Amniotic epithelial cell (primary cell): ENCODE data around the gene PDSS2.
A peak's percentile ranks its signal among the peaks of the same experiment; 100 is the strongest.
"Not testable (repeated sequence)": the region's sequence is repeated elsewhere in the genome, so short reads cannot be mapped to it uniquely, and the experiment has no call there.

ENCODE experiments used
- DNase-seq: peaks from one replicate; pipeline ENCODE4 v3.0.0-alpha.2; 2010; ENCODE audit warnings: low read depth

The PDSS2 gene

DNA sequence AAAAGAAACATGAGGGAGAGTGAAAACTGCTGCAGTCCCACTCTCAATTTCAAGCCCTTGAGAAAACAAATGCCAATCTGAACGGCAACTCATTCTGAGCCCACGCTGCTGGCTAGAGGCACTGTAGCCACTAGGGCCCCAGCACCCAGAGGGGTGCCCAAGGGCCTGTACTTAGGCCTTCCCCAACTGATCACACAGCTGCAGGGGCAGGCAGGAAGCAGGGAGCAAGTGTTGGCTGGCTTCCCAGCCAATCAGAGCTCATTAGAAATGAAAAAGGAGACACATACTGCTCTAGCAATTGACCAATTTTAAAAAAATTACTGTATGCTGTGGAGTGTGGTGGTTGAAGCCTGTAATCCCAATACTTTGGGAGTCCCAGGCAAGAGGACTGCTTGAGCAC lies 340.4 kb downstream of the PDSS2 start:
- DNase-seq: no peak

DNA sequence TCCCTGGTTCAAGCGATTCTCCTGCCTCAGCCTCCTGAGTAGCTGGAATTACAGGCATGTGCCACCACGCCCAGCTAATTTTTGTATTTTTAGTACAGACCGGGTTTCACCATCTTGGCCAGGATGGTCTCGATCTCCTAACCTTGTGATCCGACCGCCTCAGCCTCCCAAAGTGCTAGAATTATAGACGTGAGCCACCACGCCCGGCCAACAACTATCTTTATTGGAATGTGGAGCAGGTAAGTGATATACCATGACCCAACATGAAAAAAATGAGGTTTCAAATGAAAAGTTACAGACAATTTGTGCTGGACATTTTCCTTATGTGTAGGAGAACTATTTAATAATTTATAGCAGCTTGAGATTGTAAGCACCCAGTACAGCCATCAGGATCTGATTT lies 340.8 kb downstream of the PDSS2 start:
- not testable (repeated sequence) for DNase-seq

DNA sequence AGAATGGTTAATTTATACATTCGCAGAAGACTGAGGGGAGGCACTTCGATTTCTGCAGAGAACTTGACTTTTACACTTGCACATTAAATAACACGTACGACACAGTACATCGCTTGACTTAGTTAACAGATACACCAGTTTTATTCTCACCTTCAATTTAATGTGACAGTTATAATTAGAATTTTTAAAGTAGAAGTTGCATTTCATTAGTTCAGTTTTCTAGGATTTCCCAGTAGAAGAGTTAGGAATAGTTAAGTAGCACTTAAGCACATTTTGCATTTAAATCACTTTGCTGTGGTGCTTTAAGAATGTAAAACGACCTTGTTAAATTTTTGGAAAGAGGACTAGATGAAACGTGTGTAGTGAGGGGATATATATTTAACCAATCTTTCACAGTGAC lies 342.4 kb downstream of the PDSS2 start:
- DNase-seq: no peak

DNA sequence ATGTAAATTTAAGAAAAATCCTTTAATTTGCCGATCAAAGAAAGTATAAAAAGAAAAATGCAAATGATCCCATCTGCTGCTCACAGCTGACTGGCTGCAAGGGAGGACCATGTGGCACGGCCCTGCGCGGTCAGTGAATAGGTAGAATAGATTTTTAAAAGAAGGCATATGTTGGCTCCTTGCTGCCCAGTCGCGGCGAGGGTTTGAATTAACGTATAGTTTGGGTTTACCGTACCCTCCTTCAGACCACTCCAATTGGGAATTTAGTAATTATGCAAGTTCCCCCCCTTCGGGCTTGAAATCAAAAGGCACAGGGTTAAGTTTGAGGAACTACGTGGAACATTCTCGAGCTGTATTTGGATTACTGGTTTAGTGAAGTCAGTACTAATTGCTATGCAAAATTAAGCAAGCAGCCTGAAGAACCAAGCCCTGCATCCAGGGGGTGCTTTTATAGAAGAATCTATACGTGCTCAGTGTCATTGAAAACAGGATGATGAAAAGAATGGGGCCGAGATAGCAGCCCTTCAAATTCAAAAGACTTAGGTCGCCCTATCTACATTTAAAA lies 343.0 kb downstream of the PDSS2 start:
- DNase-seq: no peak

DNA sequence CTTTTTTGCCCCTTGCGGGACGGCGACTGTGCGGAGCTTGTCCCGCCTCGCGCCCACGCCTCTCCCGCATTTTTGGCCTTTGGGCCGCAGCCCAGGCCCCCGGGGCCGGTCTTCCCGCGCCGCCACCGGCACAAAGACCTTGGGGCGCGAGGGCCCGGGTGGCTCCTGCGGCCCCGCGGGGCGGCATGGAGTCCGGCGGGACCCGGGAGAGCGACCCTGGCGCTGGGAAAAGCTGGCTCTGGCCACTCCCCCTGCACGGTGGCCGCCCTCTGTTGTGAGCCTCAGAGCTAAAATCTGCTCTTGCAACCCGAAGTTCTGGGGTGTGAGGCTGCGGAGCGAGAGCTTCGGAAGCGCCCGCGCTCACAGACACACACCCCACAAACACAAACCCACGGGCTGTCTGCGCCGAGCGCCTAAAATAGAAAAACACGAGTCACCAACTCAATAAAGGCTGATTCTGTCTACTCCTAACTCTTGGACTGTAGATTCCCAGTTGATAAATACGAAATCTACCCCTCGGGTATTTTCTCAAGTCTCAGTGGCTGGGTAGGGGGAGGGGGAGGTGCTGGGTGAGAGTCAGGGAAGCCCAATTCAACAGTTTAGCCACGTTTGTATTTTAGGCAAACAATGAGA lies 343.6 kb downstream of the PDSS2 start:
- DNase-seq: no peak

DNA sequence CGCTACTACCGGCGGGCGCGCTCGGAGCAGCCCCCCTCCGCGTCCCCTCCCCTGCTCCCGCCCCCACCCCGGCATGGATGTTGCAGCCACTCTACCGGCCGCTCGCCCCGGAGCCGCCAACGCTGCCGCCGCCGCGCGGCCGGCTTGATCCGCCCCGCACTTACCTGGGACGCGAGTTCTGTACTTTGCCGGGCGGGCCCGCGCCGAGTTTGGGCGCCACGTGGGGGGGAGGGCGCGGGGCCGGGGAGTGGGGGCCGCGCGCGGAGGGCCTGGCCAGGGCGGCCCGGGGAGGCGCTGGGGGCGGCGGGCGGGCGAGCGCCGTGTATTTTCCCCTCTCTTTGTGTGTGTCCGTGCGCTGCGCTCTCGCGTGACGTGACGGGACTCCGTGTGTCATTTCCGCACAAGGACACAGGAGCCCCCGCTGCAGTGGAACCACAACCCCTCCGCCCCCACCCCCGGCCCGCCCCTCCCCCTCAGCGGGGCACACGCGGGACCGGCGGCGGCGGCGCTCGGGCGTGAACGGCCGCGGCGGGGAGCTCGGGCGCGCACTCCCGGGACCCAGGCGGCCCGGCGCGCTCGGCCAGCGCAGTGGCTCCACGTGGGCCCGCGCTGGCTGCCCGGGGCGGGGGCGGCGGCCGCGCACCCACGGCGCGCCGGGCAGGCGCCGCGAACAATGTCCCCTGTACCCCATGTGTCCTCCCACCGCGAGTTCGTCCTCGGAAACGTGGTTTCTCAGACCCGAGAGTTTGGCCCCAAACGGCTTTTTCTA lies 344.3 kb downstream of the PDSS2 start, which contains the start of gene BEND3:
Gene BEND3, minus strand, starts transcription at position 590 of the 769 bp plus-strand sequence. CDS start 16,230 bp downstream, outside the sequence.
- no peak for DNase-seq

DNA sequence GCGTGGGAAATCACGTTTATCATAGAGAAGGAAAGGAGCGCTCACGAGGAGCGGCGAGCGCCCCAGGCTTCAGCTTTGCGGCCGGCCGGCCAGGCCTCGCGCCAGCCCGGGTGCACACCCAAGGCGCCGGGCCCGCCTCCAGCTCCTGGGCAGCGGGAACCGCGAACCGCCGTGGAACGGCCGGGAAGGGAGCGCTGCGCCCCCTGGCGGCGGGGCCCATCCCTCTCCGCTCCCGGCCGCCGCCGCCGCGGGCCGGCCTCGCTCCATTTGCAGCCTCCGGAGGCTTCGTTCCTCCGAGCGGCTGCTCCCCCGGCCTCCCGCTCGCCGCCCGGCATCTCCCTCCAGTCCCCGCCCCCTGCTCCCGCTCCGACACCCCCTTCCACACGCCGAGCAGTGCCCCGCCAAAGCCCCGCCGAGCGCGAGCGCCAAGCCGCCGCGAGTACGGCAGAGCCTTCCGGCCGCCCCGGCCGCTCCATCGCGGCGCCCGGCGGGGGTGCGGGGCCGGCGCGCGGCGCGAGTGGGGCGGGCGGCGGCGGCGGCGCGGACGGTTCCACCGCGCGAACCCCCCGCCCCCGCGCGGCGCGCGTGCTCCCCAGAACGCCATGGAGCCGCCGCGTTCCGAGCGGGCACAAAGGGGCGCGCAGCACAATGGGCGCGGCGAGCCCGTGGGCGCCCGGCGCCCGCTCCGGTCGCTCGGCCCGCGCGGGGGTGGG lies 345.0 kb downstream of the PDSS2 start:
- DNase-seq: peak; percentile 80

DNA sequence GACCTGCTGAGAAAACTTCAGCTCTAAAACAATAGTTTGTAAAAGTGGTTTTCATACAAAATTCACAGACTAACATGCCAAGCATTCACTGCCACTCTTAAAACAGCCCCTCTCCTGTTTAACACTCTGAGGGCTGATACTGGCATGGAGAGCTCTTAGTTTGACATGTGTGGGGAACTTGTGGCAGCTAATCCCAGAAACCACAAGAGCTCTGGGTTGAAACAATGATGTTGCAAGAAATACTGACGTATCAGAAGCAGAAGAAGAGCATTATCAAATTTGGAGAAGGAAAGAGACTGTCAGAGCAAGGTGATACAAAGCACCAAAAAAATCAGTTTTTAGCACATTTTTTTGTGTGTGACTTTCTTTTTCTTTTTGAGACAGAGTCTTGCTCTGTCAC lies 349.2 kb downstream of the PDSS2 start:
- DNase-seq: peak; percentile 86

DNA sequence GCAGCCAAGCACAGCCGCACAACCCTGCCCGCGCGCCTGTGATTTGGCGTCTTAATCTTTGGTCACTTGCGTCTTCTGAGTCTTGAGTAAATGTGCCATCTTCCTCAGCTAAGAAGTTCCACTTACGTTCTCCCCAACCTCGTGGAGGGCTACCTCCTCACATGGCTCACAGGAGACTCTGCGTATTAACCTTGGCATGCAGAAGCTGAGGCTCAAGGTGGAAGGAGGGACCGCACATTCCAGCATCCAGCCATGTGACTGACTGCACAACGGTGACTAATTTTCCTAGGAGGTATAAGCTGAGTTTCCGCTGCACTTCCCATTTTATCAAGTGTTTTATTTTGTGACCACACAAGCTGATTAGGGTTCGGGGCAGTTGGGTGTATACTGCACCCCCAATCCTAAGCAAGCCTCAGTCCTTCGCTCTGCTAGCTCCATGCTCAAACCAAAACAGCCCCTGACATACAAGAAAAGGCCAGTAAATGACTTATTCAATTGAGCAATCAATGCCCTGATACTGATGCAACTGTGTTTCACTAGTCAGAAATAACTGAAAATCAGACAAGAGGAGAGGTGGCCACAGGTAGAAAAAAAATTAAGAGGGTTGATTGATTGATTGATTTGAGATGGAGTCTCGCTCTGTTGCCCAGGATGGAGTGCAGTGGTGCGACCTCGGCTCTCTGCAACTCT lies 351.0 kb downstream of the PDSS2 start:
- DNase-seq: peak; percentile 52

DNA sequence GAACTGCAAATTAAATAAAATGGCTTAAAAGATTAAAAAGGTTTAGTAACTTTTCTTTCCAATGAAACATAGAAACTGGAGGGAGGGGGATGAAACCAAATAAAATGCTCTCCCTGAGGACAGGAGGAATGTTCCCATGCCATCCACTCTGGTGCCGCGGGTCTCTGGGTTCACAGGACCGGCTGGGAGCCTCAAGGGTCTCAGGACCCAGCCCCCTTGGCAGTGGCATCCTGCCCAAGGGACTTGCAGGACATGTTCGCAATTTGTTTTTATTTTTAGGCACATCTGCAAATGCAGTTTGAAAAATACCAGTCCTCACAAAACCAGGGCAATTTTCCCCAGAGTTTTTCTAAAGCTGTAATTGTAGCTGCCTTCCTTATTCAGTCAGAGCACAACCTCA lies 351.6 kb downstream of the PDSS2 start:
- no peak for DNase-seq

DNA sequence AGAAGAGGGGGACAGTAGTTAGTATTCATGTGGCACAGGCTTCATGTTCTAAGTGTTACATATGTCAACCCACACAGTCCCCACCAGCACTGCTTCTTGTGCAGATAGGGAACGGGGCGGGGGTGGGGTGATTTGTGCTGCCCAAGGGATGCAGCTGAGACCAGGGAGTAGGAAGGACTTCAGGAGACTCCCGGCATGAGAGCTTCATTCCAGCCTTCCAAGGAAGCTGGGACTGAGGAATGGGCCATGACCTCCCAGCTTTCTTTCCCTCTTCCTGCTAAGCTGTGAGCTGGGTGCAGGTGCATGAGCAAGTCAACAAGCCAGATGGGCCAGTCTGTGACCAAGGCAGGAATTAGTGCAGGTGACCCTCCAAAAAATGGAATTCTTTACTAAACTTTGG lies 353.2 kb downstream of the PDSS2 start:
- DNase-seq: no peak

DNA sequence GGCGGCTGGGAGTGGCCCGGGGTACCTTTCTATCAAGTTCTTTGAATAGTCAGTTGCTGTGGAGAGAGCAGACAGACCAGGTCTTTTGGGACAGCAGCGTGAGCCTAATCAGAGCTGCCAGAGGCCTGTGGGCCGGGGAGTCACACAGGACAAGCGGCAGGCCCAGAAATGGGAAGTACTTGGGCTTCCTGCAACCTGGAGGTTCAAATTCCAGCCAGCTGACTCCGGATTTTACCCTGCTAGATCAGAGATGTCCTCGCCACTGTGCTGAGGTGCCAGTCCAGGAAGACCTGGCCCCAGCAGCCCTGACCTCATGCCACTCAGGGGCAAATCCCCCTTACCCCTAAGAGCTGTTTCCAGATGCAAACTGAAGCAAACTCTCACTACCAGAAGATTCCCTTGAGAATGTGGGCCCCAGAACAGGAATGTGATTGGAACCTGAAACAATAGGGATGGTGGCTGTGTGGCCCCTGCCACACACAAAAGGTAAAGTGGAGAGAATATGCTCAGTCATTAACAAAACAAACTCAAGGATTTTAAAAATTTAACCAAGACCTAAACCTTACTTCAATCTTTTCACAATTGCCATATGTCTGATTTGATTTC lies 353.8 kb downstream of the PDSS2 start:
- no peak for DNase-seq

DNA sequence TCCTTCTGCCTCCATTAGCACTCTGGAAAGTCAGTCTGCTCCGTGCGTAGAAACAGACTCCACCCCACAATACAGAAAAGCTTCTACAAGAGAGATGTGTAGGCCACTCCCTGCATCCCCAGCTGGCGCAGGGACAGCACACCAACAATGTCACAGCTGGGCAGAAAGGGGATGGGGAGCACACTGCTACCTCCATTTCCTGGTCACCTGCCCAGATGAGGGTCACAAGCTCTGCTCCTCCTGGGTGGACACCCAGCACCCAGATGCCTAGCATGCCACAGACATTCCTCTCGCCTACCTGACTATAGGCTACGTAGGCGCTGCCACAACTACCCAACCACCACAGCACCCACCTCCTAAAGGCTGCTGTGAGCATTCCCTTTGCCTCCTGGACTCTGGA lies 356.3 kb downstream of the PDSS2 start:
- no peak for DNase-seq
